Erythroblast (primary cell): ENCODE results near the gene CUX1.

Source experiments
- GATA1 ChIP-seq: IDR thresholded peaks from 2 replicates; pipeline ENCODE4 v1.6.1; 2011; ENCODE audit warnings: low read depth, mild to moderate bottlenecking, control low read depth, low read length, moderate library complexity
- POLR2A ChIP-seq: IDR thresholded peaks from 2 replicates; pipeline ENCODE4 v1.6.1; 2011; ENCODE audit warnings: mild to moderate bottlenecking, low read length

DNA sequence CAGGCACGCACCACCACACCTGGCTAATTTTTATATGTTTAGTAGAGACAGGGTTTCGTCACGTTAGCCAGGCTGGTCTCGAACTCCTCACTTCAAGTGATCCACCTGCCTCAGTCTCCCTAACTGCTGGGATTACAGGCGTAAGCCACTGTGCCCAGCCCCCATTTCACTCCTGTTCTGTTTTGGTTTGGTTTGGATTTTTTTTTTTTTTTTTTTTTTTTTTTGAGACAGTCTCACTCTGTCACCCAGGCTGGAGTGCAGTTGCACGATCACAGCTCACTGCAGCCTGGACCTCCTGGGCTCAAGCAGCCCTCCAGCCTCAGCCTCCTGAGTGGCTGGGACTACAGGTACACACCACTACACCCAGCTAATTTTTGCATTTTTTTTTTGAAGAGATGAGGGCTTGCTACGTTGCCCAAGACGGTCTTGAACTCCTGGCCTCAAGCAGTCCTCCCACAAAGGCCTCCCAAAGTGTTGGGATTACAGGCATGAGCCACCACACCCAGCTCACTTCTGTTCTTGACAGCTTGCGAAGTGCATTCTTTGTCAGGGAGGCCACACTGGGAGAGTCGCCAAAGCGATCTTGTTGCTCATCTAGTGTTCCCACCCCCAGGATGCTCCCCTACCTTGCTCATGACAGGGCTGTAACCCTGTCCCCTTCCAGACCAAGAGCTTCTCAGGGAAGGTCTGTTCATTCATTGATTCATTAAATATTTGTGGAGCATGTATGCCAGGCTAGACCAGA lies 229.1 kb downstream of the CUX1 start:
- TF ChIP-seq POLR2A (no peak), GATA1 (no peak)
